ENCODE measurements around the gene PRG3.
"Not testable (repeated sequence)": the region's sequence is repeated elsewhere in the genome, so short reads cannot be mapped to it uniquely, and the experiment has no call there.

The PRG3 gene

DNA sequence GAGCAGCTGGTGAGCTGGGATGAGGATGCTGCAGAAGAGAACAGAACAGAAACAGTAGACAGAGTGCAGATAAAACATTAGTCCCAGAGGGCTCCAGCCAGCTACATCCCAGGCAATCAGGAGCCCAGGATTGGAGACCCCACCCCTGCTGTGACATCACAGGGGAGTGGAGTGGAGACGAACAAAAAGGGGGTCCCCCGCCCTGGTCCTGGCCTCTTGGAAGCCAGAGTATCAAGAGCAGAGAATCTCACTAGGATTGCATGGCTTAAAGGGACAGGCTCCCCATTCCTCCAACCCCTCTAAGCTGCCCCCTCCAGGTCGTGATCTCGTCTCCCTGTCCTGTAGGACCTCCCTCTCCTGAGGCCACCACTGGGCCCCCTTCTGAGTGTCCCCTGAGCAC lies 42.8 kb downstream of the PRG3 start, which contains the start of gene P2RX3:
Gene P2RX3 (plus strand): TSS at position 211 of the 400 bp plus-strand sequence. CDS start 199 bp downstream, outside the sequence.
- DNase-seq (ENCODE audit: low read depth in 2 of 2), result no peak

DNA sequence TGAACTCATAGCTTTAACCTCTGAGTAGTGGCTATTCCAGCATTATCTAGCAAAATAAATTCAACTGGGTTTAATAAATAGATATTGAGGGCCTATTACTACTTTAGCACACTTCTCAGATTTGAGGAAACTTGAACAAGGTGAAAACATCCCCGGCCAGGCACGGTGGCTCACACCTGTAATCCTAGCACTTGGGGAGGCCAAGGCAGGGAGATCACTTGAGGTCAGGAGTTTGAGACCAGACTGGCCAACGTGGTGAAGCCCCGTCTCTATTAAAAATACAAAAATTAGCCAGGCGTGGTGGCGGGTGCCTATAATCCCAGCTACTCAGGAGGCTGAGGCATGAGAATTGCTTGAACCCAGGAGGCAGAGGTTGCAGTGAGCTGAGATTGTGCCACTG lies 44.1 kb downstream of the PRG3 start:
- DNase-seq (ENCODE audit: low read depth in 2 of 2), result not testable (repeated sequence)

DNA sequence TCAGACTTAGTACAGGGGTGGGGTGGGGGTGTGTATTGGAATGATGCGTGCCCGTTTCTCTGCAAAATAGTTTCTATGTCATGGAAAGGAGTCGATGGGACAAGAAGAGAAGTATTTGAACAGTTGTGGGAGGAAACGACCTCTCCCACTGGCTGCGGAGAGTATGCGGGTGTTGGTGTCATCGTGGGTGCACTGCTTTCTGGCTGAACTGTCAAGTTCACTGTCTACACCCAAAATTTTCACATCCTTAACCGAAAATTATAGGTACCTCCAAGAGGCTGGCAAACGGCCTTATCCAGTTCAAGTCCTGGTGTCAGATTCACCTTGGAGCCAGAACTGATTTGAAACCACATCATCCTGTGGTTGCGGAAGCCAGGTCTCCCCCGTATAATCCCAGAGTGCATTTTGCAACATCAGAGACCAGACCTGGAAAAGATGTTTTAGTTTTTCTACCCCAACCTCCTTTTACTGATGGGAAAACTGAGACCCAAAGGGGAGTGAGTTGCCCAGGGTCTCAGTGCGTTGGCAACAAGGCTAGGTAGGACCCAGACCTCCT lies 44.8 kb downstream of the PRG3 start:
- no peak for DNase-seq (ENCODE audit: low read depth in 2 of 2)

DNA sequence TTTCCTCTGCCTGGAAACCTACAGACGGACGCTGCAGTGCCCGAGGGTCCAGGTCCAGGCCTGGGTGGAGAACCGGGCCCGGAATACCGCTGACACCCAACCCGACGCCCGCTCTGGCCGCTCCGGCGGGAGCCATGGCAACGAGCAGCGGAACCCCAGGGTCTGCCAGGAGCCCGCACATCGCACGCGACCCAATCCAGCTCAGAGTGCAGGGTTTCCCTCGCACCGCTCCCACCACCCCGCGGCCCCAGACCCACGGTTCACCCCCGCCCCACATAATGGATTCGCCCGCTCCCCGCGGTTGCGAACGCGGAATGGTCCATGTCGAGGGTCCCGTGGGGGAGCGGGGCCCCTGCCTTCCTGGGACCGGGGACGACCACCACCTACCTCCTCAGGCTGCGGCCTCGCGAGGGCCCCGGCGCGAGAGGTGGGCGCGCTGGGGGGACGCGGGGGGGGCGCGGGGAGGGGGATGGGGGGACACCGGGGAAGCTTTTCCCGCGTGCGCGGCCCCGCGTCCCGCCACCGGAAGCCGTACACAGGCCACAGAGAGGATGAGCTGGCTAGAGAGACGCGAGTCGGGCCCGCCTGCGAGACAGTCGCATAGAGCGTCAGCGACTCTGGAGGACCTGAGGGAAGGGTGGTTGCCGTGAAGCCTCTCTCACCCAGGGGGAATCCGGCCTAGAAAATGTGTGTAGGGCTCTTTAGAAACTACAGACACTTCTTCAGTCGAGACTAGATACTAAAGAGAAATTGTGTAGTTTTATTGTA lies 45.4 kb downstream of the PRG3 start, which contains the start of gene SSRP1:
Gene SSRP1 (minus strand): TSS at position 550 of the 768 bp plus-strand sequence. CDS start 771 bp downstream, outside the sequence.
- DNase-seq (ENCODE audit: low read depth in 2 of 2), result peak; percentile 71 to 78

DNA sequence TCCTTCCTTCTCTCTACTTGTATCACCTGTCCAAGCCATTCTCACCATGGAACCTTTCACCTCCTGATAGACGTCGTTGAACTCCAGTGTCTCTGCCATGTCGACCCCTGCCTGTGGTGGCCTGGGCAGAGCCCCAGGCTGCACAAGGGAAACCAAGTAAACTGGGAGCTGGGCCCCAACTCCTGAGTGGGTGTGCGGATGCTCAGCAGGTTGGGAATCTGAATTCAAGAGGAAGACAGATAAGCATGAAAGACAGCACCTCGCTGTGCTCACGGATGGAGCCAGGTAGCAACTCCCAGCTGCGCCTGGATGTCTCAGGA lies 46.0 kb downstream of the PRG3 start:
- DNase-seq (ENCODE audit: low read depth in 2 of 2), result no peak

DNA sequence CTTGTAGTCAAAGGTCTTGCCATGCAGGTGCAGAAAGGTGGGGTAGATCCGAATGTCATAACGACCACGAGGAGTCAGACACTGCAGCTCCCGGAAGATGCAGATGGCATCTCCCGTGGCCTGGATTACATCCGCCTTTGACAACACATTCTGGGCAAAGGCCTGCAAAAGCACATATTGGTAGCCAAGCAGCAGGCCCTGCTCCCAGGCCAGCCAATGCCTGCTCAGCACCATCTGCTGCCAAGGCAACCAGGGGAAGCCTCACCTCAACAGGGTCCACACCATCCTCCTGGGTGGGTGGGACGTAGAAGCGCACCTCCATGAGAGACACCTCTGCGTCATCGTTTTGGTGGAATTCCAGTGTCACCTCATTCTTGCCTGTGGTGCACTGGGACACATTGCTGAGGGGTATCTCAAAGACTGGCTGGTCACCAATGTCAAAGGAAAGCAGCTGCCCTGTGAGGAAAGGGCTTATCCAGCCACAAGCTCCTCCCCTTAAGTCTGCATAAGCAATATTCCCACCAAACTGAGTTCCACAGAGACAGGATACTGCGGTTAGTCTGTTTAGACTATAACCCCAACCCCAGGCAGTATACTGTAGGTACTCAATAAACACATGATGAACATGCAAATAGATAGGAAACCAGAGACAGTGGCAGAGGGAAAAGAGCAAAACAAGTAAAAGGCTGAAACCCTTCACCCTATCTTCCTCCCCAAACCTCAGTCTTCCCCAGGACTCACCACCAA lies 48.1 kb downstream of the PRG3 start:
- no peak for DNase-seq (ENCODE audit: low read depth in 2 of 2)

DNA sequence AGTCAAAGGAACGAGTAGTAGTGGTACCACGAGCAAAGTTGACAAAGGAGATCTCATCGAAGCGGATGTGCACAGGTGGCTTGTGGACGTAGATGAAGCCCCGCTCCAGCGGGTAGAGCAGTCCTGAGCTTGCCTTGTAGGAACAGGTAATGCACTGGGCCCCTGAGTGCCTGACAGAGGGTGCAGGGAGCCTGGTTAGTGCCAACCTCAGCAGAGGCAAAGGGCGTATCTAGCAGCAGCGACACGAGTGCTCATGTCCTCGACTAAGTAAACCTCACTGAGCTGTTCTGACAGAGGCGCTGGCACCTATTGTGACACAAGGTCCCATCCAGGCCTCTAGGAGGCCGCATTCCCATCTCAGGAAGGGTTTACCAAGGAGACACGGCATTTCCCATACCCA lies 49.2 kb downstream of the PRG3 start:
- no peak for DNase-seq (ENCODE audit: low read depth in 2 of 2)

DNA sequence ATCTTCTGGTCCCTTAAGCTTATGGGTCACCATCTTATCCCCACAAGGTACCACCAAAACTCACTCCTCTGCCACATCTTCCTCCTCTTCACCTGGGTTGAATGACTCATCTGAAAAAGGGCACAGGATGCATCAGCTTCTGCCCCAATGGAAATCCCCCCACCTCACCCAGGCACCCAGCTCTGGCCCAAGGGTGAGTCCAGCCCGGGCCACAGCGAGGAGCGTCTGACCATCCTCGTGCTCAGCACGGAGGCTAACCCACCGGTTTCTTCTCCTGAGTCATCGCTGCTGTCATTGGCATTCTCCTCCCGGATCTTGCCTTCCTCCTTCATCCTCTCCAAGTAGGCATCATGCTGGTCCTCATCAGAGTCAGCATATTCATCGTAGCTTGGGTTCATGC lies 50.9 kb downstream of the PRG3 start:
- DNase-seq (ENCODE audit: low read depth in 2 of 2), result no peak

DNA sequence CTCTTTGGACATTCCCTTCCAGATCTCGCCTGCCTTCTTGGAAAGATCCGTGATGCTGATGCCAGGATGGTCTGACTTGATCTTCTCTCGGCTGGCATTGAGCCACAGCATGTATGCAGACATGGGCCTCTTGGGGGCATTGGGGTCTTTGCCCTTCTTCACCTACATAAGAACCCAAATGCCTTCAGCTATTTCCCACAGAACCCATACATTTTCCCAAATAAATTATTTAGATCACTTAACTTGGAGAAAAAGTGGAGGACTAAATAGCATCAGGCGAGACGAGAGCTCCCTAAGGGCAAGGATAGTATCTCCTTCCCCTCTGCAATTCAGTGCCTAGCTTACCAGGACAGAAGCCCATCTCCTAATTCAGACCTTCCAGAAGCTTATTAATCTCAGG lies 53.2 kb downstream of the PRG3 start:
- DNase-seq (ENCODE audit: low read depth in 2 of 2), result no peak

Data from stimulated activated CD8-positive, alpha-beta memory T cell treated with anti-CD3 and anti-CD28 coated beads, Interleukin-2, amount 100 ng/mL, for 1 hour (primary cell).